Measurements from ENCODE around the gene KRT23.

Gene KRT23

DNA sequence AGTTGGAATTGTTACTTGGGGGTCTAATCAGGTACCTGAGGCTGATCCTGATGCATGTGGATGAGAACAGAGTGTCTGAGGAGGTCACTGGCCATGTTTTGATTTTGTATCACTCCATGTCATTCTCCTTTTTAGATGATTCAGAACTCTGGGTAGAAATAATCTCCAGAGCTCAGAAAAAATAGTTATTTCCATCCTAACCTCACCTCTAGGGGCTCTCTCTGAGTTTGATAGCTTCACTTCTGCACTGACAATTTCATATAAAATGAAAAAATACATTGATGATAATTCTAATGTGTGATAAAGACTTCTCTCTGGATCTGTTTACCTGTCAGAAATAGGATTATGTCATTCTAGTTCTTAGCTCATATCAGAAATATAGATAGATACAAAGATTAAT, 64.2 kb downstream of the KRT23 start:
- Mint-ChIP-seq H3K36me3 (no peaks in the 10 kb centered on the region), H3K4me3 (no peak overlapping the region), H3K9me3 (no peaks in the 10 kb centered on the region), H3K27me3 (peaks cover 10% of the 10 kb centered on the region), H3K4me1 (no peaks in the 10 kb centered on the region), H3K27ac (no peak overlapping the region)

Measured in activated naive CD4-positive, alpha-beta T cell treated with anti-CD3 and anti-CD28 coated beads, Interleukin-2, amount 50 U/mL, for 24 hours (primary cell).